Measurements from ENCODE around the gene ELP1.

Gene ELP1

DNA sequence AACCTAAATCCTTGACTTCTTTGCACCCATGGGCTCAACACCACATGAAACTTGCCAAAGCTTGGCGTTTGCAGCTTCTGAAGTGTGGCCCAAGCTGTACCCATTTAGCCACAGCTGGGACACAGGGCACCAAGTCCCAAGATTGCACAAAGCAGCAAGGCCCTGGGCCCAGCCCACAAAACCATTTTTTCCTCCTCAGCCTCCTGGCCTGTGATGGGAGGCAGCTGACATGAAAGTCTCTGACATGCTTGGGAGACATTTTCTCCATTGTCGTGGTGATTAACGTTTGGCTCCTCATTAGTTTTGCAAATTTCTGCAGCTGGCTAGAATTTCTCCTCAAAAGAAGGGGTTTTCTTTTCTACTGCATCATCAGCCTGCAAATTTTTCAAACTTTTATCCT, 110.1 kb downstream of the ELP1 start:
- no peak for DNase-seq (ENCODE audit: low read depth)
- H3K4me3 ChIP-seq (ENCODE audit: low read depth, low read length), result no peak overlapping the region
- no peak for TF ChIP-seq CTCF (conservative IDR thresholded peaks at IDR 0.05; ENCODE audit: low read depth, low read length)

Measured in choroid plexus epithelial cell (primary cell).